ENCODE data around the gene OSGEP. TPM values are rescaled to one million over a fixed set of nuclear protein-coding genes. Genes with fewer than 3 reads are reported as not detected.
A peak's percentile ranks its signal among the peaks of the same experiment; 100 is the strongest.

OSGEP gene
- total RNA-seq, 2 donors from 2014 or later = 43.3 to 58.6 TPM

GRCh38 chr14:20421267-20421666 lies 33.3 kb downstream of the OSGEP start:
- H3K36me3 Mint-ChIP-seq = no peaks in the 10 kb centered on the region
- DNase-seq (ENCODE audit: low spot score in 2 of 2) = no peak
- no peak for ATAC-seq
- no peaks in the 10 kb centered on the region for H3K9me3 Mint-ChIP-seq
- no peak overlapping the region for H3K27ac Mint-ChIP-seq

- DNase-seq (ENCODE audit: low spot score in 2 of 2) (no peak), ATAC-seq (no peak)
- peak overlapping the region in 1 of 2 donors; percentile 59 for H3K27ac Mint-ChIP-seq
- no peaks in the 10 kb centered on the region for H3K36me3 Mint-ChIP-seq
- no peaks in the 10 kb centered on the region for H3K9me3 Mint-ChIP-seq
Measured at GRCh38 chr14:20419419-20419818, 35.2 kb downstream of the OSGEP start.

DNA sequence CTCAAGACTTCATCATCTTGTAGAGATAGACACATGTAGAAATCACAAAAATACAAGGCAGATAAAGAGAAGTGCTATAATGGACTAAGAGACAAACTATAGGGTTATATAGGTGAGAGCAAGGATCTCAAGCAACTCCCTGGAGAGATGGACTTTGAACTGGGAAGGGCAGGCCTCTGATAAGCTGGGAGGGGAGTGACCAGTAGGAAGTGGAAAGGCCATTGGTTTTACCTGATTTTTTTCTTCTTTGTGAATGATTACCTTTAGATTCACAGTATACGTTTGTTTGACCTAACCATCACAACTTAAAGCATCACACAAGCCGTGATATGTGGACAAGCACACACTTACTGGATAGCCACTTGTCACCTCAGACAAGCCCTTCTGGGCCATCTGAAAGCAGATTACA lies 36.1 kb downstream of the OSGEP start:
- Mint-ChIP-seq H3K9me3 (no peaks in the 10 kb centered on the region), H3K27ac (no peak overlapping the region), H3K36me3 (peaks cover 0 to 4% of the 10 kb centered on the region in 2 donors)
- DNase-seq (ENCODE audit: low spot score in 2 of 2) = no peak
- no peak for ATAC-seq

GRCh38 chr14:20417250-20418186 lies 37.1 kb downstream of the OSGEP start:
- Mint-ChIP-seq H3K36me3 (peaks cover 0 to 13% of the 10 kb centered on the region in 2 donors), H3K27ac (no peak overlapping the region), H3K9me3 (no peaks in the 10 kb centered on the region)
- DNase-seq (ENCODE audit: low spot score in 2 of 2) = no peak
- no peak for ATAC-seq

- no peaks in the 10 kb centered on the region for H3K9me3 Mint-ChIP-seq
Measured at GRCh38 chr14:20416223-20416622, 38.4 kb downstream of the OSGEP start.

GRCh38 chr14:20415782-20416206 lies 38.8 kb downstream of the OSGEP start:
- no peaks in the 10 kb centered on the region for H3K9me3 Mint-ChIP-seq
- ATAC-seq (peak; percentile 19 to 39), DNase-seq (ENCODE audit: low spot score in 2 of 2) (peak in 1 of 2 donors; percentile 29)
- H3K27ac Mint-ChIP-seq = peak overlapping the region in 1 of 2 donors; percentile 60
- peaks cover 0 to 13% of the 10 kb centered on the region in 2 donors for H3K36me3 Mint-ChIP-seq

More at GRCh38 chr14:20416223-20416622, 38.4 kb downstream of the OSGEP start:
- ATAC-seq (no peak), DNase-seq (ENCODE audit: low spot score in 2 of 2) (no peak)
- Mint-ChIP-seq H3K27ac (peak overlapping the region in 1 of 2 donors; percentile 60), H3K36me3 (peaks cover 0 to 13% of the 10 kb centered on the region in 2 donors)

GRCh38 chr14:20413744-20414082 lies 40.9 kb downstream of the OSGEP start:
- ATAC-seq = peak; percentile 44 to 68
- DNase-seq (ENCODE audit: low spot score in 2 of 2) = no peak
- Mint-ChIP-seq H3K27ac (peak overlapping the region; percentile 97), H3K9me3 (no peaks in the 10 kb centered on the region), H3K36me3 (peaks cover 0 to 13% of the 10 kb centered on the region in 2 donors)

DNA sequence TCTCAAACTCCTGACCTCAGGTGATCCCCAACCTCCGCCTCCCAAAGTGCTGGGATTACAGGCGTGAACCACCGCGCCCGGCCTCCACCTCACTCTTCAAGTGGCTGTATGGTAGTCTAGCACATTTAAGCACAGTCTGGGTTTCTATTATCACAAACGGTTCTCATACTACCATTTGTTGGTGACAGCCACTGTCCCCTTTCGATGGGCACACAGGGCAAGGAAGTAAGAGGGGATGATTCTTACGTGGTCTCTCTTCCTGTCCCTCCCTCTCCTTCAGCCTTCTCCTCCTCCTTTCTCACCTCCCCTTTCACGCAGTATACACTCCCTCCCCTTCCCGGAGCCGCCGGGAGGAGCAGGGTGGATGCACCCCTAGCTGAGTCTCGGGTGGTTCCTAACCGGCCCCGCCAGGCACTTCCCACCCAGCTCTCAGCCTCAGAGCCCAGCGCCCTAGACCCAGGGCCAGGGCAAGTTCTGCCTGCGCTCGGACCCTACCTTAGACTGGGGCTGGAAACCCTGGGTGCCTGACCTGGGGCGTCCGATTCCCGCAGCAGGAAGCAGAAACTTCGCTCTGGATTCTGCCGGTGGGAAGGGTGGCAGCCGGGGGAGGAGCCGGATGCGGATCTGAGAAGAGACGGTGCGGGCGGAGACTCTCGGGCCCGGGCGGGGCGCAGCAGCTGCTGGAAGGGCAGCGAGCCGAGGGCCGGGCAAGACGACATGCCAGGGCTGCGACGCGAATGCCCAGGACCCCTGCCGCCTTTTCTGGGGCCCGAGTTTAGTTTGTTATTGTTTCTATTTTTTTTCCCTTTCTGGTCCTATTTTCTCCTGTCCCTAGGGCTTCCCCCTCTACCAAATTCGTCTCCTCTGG lies 41.5 kb downstream of the OSGEP start, which contains the start of gene TEP1:
Gene TEP1 (minus strand): TSS at position 626 of the 868 bp plus-strand sequence. CDS start 5,062 bp downstream, outside the sequence.
- Mint-ChIP-seq H3K36me3 (peaks cover 0 to 16% of the 10 kb centered on the region in 2 donors), H3K9me3 (no peaks in the 10 kb centered on the region), H3K27ac (peak within 1 kb of the TSS; percentile 97)
- DNase-seq (ENCODE audit: low spot score in 2 of 2) = peak; percentile 71 to 79
- peak; percentile 85 to 86 for ATAC-seq

GRCh38 chr14:20412411-20412810 lies 42.2 kb downstream of the OSGEP start:
- Mint-ChIP-seq H3K9me3 (no peaks in the 10 kb centered on the region), H3K36me3 (peaks cover 0 to 20% of the 10 kb centered on the region in 2 donors), H3K27ac (peak overlapping the region; percentile 97)
- ATAC-seq (peak; percentile 2 to 36), DNase-seq (ENCODE audit: low spot score in 2 of 2) (no peak)

GRCh38 chr14:20409226-20409625 lies 45.4 kb downstream of the OSGEP start:
- H3K27ac Mint-ChIP-seq = peak overlapping the region in 1 of 2 donors; percentile 2
- ATAC-seq = no peak

GRCh38 chr14:20403521-20403920 lies 51.1 kb downstream of the OSGEP start:
- ATAC-seq (no peak), DNase-seq (ENCODE audit: low spot score in 2 of 2) (no peak)
- Mint-ChIP-seq H3K36me3 (peaks cover 38 to 54% of the 10 kb centered on the region in 2 donors), H3K9me3 (no peaks in the 10 kb centered on the region), H3K27ac (peak overlapping the region in 1 of 2 donors; percentile 65)

More at GRCh38 chr14:20409226-20409625, 45.4 kb downstream of the OSGEP start:
- no peak for DNase-seq (ENCODE audit: low spot score in 2 of 2)
- Mint-ChIP-seq H3K36me3 (peaks cover 22 to 29% of the 10 kb centered on the region in 2 donors), H3K9me3 (no peaks in the 10 kb centered on the region)

GRCh38 chr14:20400965-20401593 lies 53.5 kb downstream of the OSGEP start:
- peak; percentile 95 to 97 for ATAC-seq

GRCh38 chr14:20400589-20400964 lies 54.0 kb downstream of the OSGEP start:
- H3K9me3 Mint-ChIP-seq = no peaks in the 10 kb centered on the region
- DNase-seq (ENCODE audit: low spot score in 2 of 2) = no peak
- H3K27ac Mint-ChIP-seq = peak overlapping the region; percentile 93 to 97
- H3K36me3 Mint-ChIP-seq = peaks cover 34 to 43% of the 10 kb centered on the region in 2 donors
- peak; percentile 60 to 73 for ATAC-seq

More at GRCh38 chr14:20400965-20401593, 53.5 kb downstream of the OSGEP start:
- DNase-seq (ENCODE audit: low spot score in 2 of 2) = peak in 1 of 2 donors; percentile 31
- no peaks in the 10 kb centered on the region for H3K9me3 Mint-ChIP-seq
- peak overlapping the region; percentile 93 to 97 for H3K27ac Mint-ChIP-seq
- H3K36me3 Mint-ChIP-seq = peaks cover 31 to 45% of the 10 kb centered on the region in 2 donors

DNA sequence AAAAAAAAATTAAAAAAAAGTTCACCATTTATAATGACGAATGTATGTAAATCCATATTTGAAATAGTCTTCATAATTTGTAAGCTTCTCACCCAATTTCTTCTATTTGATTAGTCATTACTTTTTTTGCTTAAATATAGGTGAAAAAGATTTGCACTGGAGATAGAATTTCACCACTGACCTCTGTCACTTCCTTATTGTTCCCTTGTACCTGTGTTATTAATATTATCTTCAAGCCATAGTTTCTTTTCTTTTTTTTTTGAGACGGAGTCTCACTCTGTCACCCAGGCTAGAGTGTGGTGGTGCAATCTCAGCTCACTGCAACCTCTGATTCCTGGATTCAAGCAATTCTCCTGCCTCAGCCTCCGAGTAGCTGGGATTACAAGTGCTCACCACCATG lies 57.1 kb downstream of the OSGEP start:
- peaks cover 19 to 29% of the 10 kb centered on the region in 2 donors for H3K36me3 Mint-ChIP-seq
- ATAC-seq (no peak), DNase-seq (ENCODE audit: low spot score in 2 of 2) (no peak)
- H3K27ac Mint-ChIP-seq = no peak overlapping the region
- H3K9me3 Mint-ChIP-seq = no peaks in the 10 kb centered on the region
